GM12801 (cell line): ENCODE data around the gene RADIL.

Experiments
- TF ChIP-seq, protein P1 (sequence below): IDR thresholded peaks from one replicate; pipeline ENCODE4 v1.5.1; 2011; ENCODE audit warnings: control low read depth; ENCODE audit not compliant: insufficient read length; ENCODE audit errors: extremely low read depth

RADIL gene

DNA sequence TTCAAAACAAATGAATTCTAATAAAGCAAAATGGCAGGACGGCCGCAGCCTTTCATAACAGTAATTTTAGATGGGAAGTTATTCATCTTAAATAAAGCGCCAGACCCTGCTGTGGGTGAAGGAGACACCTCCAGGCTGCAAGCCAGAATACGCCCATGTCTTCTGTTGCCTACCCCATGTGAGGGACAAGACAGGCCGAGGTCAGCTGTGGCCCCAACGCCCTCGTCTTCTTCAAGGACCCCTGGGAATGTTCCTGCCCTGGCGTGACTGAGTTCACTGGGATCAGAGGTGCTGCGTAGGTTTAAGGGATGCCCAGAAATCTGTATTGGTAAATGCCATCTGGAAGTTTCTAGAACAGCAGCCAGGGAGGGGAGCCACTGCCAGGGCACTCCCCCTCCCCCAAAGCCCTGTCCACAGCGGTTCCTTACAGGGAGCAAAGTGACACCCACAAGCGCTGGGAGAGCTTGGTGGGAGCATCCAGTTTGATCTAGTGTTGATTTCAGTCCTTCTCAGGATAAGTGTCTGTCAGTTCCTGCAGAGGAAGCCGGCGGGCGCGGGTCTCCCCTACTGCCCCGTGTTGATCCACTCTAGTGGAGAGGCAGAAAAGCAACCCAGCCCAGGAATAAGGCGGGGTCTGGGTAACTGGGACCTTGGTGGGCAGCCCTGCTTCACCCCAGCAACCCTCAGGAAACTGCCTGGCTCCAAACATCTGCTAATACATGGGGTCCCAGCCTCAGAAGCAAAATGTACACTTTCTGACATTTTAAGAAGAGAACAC, 42.3 kb downstream of the RADIL start:
- TF ChIP-seq, protein P1, sequence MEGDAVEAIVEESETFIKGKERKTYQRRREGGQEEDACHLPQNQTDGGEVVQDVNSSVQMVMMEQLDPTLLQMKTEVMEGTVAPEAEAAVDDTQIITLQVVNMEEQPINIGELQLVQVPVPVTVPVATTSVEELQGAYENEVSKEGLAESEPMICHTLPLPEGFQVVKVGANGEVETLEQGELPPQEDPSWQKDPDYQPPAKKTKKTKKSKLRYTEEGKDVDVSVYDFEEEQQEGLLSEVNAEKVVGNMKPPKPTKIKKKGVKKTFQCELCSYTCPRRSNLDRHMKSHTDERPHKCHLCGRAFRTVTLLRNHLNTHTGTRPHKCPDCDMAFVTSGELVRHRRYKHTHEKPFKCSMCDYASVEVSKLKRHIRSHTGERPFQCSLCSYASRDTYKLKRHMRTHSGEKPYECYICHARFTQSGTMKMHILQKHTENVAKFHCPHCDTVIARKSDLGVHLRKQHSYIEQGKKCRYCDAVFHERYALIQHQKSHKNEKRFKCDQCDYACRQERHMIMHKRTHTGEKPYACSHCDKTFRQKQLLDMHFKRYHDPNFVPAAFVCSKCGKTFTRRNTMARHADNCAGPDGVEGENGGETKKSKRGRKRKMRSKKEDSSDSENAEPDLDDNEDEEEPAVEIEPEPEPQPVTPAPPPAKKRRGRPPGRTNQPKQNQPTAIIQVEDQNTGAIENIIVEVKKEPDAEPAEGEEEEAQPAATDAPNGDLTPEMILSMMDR = no peak

DNA sequence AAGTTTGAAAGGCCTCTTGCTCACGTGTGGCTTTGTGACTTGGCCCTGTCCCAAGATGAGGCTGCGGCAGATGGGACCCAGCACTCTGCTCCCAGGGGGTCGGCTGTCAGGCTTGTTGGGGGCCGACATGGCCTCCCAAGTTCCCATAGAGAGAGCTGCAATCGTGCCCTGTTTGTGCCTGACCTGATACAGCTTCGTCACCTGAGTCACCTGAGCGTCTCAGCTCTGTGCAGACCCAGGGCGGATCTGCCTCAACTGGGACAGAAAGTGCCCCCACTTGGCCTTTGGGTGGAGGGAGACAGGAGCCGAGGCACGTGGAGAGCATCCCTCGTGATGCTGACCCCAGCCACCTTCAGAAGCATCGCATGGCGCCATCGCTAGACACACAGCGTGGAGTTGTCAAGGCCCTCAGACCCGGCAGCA, 43.4 kb downstream of the RADIL start:
- TF ChIP-seq, protein P1 = no peak

DNA sequence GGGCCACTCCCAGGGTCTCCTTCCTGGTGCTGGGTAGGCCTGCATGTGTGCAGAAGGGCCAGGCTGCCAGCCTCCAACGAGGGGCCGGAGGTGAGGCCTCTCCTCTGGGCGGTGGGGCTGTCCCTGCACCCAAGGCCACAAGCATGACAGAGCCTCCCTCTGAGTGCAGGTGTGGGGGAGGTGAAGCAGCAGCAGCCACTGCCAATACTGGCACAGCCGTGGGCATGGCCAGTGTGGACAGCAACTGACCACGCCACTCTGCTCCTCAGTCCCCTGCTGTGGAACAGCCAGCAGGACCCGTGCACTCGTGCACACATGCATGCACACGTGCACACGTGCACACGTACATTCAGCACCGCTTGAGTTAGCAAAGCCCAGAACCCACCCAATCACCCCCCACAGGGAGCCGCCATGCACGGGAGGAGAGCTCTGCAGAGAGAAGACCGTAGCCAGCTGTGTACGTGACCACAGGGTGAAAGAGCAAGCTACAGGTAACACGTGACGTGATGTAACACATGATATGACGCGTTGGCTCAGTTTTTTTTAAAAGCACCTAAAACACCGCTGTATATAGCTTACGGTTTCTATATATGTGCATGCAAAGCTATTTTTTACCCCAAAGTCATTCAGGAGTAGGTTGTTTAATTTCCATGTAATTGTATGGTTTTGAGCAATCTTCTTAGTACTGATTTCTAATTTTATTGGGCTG, 44.7 kb downstream of the RADIL start:
- TF ChIP-seq, protein P1 = no peak

DNA sequence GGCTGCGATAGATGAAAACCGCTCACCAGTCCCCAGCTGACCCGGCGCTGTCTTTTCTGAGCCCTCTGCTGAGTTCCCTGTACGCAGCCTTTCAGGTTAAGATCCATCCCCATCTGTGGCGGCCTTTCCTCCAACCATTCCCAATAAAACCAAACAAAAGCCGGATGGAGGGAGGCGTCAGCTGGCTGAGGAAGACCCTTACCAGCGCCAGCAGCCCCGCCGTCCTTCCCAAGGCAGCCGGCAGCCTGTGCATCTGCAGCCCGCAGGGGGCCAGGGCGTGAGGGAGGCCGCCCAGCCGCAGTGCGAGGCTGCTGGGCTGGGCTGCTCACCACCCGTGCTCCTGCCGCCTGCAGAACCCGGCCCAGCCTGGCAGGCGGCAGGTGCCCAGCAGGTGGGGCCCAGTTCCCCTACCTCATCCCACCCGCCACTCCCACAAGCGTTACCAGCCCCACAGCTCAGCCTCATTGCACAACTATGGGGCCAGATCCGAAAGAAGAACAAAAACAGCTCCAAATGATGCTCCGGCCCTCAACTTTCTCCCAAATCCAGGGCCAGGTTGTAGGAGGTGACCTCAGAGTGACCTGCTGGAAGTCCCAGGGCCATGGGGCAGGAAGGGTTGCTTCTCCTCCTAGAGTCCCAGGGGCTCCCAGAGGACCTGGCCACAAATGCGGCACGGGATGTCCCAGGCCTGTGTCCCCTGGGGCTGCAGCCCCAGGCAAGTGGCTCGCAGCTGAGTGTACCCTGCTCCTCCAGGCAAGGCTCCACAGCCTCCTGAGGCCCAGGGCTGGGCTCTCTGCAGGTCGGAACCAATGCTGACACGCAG, 45.5 kb downstream of the RADIL start:
- TF ChIP-seq, protein P1 = no peak

DNA sequence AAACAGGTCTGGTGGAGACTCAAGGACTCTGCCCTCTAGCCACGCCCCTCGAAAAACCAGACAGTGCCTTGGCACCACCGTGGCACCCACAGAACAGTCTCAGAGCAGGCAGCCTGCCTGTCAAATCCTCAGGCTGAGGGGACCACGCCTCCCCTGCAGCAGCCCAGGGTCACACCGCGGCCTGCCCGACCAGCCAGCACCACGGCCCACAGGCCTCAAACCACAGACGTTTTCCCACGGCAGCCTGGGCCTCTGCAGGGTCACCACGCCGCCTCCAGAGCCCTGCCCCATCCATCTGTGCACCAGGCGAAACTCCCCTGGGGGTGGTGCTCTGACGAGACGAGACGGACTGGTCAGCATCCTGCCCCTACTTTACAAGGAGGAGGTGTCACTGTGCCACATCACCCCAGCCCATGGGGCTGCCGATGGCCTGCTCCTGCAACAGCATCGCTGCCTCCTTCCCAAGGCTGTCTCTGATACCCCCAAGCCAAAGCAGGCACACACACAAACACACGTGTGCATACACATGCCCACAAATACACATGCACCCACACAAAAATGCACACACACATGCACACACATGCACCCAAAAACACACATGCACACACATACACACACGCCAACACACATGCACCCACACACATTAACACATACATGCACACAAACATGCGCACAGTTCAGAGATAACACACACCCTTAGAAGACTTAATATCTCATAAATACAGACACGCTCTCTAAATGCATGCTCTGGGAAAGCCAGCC, 46.3 kb downstream of the RADIL start:
- TF ChIP-seq, protein P1 = no peak

DNA sequence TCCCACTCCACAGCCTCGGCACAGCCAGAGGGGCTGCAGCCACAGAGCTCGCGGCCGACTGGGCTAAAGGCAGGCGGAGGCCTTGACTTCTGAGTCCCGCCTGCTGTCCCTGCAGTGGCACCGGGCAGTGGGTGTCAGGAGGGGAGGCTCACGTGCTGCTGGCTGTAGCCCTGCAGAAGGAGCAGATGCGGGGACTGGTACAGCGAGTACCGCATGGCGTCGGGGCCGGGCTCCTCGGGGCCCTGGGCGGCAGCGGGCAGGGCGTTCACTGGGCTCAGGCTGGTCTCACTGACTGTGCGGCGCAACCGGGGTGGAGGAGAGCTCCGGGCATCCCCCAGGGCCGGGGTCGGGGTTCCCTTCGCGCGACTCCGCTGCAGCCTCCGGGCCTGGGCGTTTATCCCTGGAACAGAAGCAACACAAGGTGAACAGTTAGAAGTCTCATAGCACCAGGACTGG, 47.3 kb downstream of the RADIL start:
- TF ChIP-seq, protein P1 = no peak
